ENCODE measurements around the gene CCDC171. TPM values are rescaled to one million over a fixed set of nuclear protein-coding genes. Genes with fewer than 3 reads are reported as not detected.

Gene CCDC171
- total and polyA plus RNA-seq, 2 donors from 2014 or later, result 1.2 to 5.1 TPM

DNA sequence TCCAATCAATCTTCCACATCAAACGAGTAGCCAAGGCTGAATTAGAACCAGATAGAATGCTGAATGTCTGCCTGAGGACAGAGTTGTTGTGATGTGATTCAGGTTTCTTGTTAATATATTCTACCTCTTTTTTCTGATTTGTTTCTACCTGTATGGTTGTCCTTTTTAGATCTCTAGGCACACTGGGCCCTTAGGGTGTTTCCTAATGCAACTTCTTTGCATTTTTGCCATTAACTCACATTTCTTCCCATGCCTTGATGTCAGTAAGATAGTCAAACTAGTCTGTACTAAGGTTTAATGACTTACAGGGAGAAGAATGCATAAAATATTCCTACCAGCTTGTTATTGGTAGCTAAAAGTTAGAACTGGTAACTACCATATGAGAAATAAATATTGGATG, 413.6 kb downstream of the CCDC171 start:
- no peak overlapping the region for H3K9ac ChIP-seq (ENCODE audit: low read length in 3 of 3)
- intact Hi-C loops (cut with DNase I), result no loop called here
- FAIRE-seq, result no peak
- H3K9me3 ChIP-seq (ENCODE audit: control insufficient read depth in 2 of 3, insufficient read depth in 1 of 3, low read length in 3 of 3), result no peaks in the 10 kb centered on the region
- no peaks in the 10 kb centered on the region for H3K36me3 ChIP-seq (ENCODE audit: control insufficient read depth in 2 of 3, insufficient read depth in 3 of 3, low read length in 3 of 3)
- no peak overlapping the region for H3K27ac ChIP-seq (ENCODE audit: low read depth in 2 of 2, low read length in 2 of 2)
- no peak overlapping the region for H3K4me3 ChIP-seq (ENCODE audit: low read length in 3 of 3)
- no peak for DNase-seq
- no peaks in the 10 kb centered on the region for H3K27me3 ChIP-seq (ENCODE audit: control insufficient read depth, insufficient read depth, low read length)
- TF ChIP-seq, protein P1, sequence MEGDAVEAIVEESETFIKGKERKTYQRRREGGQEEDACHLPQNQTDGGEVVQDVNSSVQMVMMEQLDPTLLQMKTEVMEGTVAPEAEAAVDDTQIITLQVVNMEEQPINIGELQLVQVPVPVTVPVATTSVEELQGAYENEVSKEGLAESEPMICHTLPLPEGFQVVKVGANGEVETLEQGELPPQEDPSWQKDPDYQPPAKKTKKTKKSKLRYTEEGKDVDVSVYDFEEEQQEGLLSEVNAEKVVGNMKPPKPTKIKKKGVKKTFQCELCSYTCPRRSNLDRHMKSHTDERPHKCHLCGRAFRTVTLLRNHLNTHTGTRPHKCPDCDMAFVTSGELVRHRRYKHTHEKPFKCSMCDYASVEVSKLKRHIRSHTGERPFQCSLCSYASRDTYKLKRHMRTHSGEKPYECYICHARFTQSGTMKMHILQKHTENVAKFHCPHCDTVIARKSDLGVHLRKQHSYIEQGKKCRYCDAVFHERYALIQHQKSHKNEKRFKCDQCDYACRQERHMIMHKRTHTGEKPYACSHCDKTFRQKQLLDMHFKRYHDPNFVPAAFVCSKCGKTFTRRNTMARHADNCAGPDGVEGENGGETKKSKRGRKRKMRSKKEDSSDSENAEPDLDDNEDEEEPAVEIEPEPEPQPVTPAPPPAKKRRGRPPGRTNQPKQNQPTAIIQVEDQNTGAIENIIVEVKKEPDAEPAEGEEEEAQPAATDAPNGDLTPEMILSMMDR (IDR thresholded peaks at IDR 0.05; ENCODE audit: borderline replicate concordance, extremely low read depth, insufficient read depth), result no peak
- peaks cover 0 to 3% (median 0%) of the 10 kb centered on the region in 3 donors for H3K4me1 ChIP-seq (ENCODE audit: control insufficient read depth in 2 of 3, insufficient read depth in 2 of 3, low read depth in 1 of 3, low read length in 3 of 3)

- Histone ChIP-seq H3K36me3 (ENCODE audit: control insufficient read depth in 2 of 3, insufficient read depth in 3 of 3, low read length in 3 of 3) (no peaks in the 10 kb centered on the region), H3K9me3 (ENCODE audit: control insufficient read depth in 2 of 3, insufficient read depth in 1 of 3, low read length in 3 of 3) (no peaks in the 10 kb centered on the region), H3K4me3 (ENCODE audit: low read length in 3 of 3) (no peak overlapping the region), H3K4me1 (ENCODE audit: control insufficient read depth in 2 of 3, insufficient read depth in 2 of 3, low read depth in 1 of 3, low read length in 3 of 3) (peaks cover 0 to 3% (median 0%) of the 10 kb centered on the region in 3 donors), H3K27ac (ENCODE audit: low read depth in 2 of 2, low read length in 2 of 2) (no peak overlapping the region), H3K27me3 (ENCODE audit: control insufficient read depth, insufficient read depth, low read length) (no peaks in the 10 kb centered on the region), H3K9ac (ENCODE audit: low read length in 3 of 3) (no peak overlapping the region)
- peak in 1 of 5 donors; percentile 32 for DNase-seq
- peak; percentile 3 for FAIRE-seq
- intact Hi-C loops (cut with DNase I), result no loop called here
- TF ChIP-seq, protein P1 (IDR thresholded peaks at IDR 0.05; ENCODE audit: borderline replicate concordance, extremely low read depth, insufficient read depth), result no peak
These were observed 414.2 kb downstream of the CCDC171 start for GRCh38 chr9:15967068-15967467.

- H3K27me3 ChIP-seq (ENCODE audit: control insufficient read depth, insufficient read depth, low read length), result peaks cover 5% of the 10 kb centered on the region
- FAIRE-seq (no peak), DNase-seq (no peak)
- no peaks in the 10 kb centered on the region for H3K4me1 ChIP-seq (ENCODE audit: control insufficient read depth in 2 of 3, insufficient read depth in 2 of 3, low read depth in 1 of 3, low read length in 3 of 3)
- intact Hi-C loops (cut with DNase I), result no loop called here
- H3K27ac ChIP-seq (ENCODE audit: low read depth in 2 of 2, low read length in 2 of 2), result no peak overlapping the region
- TF ChIP-seq, protein P1 (IDR thresholded peaks at IDR 0.05; ENCODE audit: borderline replicate concordance, extremely low read depth, insufficient read depth), result no peak
- no peak overlapping the region for H3K9ac ChIP-seq (ENCODE audit: low read length in 3 of 3)
- H3K4me3 ChIP-seq (ENCODE audit: low read length in 3 of 3), result no peak overlapping the region
- H3K36me3 ChIP-seq (ENCODE audit: control insufficient read depth in 2 of 3, insufficient read depth in 3 of 3, low read length in 3 of 3), result no peaks in the 10 kb centered on the region
- H3K9me3 ChIP-seq (ENCODE audit: control insufficient read depth in 2 of 3, insufficient read depth in 1 of 3, low read length in 3 of 3), result no peaks in the 10 kb centered on the region
These were observed 419.9 kb downstream of the CCDC171 start for GRCh38 chr9:15972760-15973159.

Measured in kidney (tissue), 14 donors.